Stimulated activated CD8-positive, alpha-beta memory T cell treated with anti-CD3 and anti-CD28 coated beads, Interleukin-7, amount 100 ng/mL, for 1 hour (primary cell): ENCODE measurements around the gene C4orf54.

Experiments used
- DNase-seq, 2 donors: peaks; one replicate each; pipeline ENCODE4 v3.0.0-alpha.2; 2020; ENCODE audit warnings: low read depth in 2 of 2

C4orf54 gene

DNA sequence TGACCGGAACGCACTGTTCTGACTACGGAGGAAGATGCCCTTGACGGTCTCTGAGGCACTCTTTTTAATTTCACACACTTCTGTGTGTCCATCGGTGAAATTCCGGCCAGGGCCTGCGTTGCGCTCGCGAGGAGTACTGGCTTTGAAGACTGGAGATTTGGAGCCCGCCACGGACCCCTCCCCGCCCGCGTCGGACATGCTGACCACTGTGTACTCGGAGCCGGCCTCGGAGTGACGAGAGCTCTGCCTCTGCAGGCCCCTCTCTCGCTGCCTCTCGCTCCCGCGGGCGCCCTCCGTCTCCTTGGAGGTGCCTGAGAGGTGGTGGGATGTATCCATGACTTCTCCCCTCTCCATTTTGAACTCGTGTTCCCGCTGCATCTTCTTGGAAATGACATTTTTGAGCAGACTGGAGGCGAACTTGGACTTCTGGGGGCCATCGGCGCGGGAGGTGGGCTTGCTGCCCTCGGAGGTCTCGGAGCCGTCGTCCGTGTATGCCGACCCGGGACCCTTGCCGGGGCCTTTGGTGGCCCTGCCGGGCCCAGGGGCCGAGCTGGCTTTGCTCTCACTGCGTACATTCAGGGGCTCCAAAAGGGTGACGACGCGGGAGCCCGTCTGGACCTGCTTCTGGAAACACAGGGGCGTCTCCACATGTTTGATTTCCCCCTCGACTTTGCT, 5.7 kb downstream of the C4orf54 start:
- no peak for DNase-seq

DNA sequence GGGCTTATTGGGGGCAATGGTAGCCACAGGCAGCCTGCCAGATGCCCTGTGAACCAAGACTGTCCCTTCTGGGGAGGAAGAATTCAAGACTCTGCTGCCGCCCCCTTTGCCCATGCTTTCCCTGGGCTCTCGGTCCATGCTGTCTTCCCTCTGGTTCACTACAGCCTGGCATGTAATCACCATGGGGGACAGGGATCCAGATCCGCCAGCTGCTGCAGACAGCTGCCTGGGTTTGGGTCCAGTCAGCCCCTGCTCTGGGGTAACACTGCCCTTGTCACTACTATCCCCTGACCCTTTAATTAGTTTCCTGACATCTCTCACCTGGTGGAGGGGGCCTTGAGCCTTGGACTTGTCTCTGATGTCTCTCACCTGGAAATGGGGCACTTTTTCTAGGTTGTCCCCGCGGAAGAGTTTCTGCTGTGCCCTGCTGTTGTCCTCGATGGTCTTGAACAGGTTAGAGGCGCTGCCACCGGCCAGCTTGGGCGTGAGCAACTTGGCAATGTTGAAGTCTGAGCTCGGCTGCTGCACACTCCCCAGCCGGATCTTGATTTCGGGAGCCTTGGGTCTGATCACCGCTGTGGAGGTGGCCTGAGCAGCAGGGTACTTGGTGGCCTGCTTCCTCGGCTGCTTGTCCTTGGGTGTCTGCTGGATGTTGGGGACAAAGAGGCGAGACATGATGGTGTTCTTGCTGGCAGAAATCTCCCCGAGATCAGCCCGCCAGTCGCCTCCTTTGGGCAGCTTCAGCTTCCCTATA, 6.4 kb downstream of the C4orf54 start:
- DNase-seq = no peak

- DNase-seq = no peak
Observed at GRCh38 chr4:99649778-99650177, 7.8 kb downstream of the C4orf54 start.

DNA sequence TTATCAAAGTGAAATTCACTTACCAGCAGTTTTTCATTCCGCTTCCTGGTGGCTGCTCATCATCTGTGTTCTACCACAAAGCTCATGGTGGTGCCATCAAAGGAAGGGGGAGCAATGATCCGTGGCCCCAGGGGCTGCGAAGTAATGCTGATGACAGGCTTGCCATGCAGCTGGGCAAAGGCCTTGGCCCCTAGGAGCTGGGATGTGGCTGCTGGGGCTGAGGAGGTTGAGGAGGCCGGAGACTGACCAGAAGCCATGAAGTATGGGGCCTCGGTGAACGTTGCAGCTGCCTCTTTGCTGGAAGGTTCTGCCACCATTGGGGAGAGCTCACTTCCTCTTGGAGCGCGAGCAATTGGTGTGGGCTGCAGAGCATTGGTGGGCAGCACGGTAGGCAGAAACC, 8.4 kb downstream of the C4orf54 start:
- no peak for DNase-seq

DNA sequence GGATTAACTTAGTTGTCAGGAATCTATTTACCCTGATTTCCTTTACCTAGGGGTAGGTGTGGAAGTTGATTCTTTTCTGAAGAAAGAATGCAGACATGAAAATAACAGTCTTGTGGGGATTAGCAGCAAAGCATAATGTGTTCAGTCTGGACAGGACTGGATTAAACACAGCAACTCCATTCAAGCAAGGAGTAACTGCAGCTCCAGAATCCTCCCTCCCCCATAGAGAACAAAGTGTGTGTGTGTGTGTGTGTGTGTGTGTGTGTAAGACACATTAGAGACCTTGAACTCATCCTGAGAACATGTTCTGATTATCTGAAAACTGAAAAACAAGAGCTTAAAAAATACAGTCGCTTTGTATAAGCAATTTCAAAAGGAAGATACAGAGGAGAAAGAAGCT, 9.3 kb downstream of the C4orf54 start:
- no peak for DNase-seq

GRCh38 chr4:99647071-99647470, 10.6 kb downstream of the C4orf54 start:
- no peak for DNase-seq

DNA sequence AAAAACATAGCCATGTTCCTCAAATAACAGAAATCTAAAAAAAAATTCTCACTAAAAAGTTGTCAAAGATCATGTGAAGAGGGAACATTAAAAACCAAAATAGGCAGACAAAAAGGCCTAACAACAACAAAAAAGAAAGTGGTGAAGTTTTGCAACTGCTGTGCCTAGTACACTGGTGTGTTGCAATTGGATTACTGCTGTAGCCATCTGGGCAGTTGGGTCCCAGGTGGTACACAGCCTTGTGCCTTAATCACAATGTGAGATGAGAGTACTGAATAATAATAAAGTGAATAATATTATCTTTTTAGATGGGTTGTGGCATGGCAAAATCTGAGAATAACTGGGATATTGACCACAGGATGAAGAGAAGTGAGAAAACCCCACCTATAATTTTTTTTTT, 12.0 kb downstream of the C4orf54 start:
- DNase-seq = no peak

DNA sequence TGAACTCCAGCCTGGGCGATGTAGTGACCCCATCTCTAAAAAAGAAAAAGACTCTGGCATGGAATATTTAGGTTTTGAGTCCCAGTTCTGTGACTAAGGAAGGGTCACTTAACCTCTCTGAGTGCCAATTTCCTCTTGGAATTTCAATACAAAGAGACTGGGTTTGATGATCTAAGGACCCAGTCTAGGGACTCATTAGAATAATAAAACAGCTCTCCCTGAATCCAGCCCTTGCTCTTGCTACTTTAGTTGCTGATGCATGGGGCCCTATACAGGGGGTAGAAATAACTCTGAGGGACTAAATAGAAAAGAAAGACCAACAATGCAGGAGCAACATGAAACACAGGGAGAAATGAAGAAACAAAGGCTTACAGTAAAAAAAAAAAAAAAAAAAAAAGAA, 12.6 kb downstream of the C4orf54 start:
- DNase-seq = no peak

GRCh38 chr4:99644453-99644852, 13.2 kb downstream of the C4orf54 start:
- DNase-seq = no peak

GRCh38 chr4:99642725-99643489, 14.7 kb downstream of the C4orf54 start:
- DNase-seq = no peak

GRCh38 chr4:99640676-99641075, 17.0 kb downstream of the C4orf54 start:
- no peak for DNase-seq

GRCh38 chr4:99637174-99637573, 20.5 kb downstream of the C4orf54 start:
- DNase-seq = no peak

GRCh38 chr4:99636422-99636821, 21.2 kb downstream of the C4orf54 start:
- DNase-seq = no peak

DNA sequence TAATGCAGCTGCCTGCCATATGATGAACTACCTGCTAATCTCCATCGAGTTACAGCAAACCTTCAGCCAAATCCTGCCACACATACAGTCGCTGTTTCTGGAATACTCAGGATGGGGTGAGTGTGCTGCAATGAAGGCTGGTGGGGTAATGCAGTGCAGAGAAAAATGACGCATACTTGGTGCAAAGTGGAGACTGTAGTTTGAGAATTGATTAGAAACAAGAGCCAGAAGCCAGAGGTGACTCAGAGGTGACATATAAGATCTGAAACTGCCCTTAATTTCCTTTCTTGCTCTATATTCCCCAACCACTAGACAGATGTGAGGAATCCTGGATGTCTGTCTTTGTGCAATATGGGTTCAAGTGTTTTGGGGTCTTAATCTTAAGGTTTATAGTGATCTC, 22.0 kb downstream of the C4orf54 start:
- DNase-seq = no peak

DNA sequence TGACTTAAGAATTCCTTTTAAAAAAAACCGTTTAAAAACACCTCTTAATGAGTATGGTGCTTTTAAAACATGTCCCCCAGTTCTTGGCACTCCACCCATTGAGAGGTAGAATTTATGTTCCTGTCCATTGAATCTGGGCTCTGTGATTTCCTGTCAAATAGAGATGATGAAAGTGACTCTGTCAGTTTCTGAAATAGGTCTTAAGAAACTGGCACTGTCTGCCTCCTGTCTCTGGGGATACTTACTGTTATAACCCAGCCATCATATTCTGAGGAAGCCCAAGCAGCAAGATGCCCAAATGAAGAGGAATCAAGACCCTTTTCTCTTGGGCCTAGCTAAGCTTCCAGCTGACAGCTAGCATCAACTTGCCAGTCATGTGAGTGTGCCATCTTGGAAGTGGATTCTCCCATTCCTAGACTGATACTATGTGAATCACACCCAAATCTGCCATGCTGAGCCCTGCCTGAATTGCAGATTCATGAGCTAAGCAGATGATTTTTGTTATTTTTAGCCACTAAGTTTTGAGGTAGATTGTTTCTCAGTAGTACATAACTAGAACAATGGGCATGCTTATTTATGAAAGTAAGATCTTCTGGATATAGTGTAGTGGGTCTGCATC, 22.8 kb downstream of the C4orf54 start:
- DNase-seq = no peak

DNA sequence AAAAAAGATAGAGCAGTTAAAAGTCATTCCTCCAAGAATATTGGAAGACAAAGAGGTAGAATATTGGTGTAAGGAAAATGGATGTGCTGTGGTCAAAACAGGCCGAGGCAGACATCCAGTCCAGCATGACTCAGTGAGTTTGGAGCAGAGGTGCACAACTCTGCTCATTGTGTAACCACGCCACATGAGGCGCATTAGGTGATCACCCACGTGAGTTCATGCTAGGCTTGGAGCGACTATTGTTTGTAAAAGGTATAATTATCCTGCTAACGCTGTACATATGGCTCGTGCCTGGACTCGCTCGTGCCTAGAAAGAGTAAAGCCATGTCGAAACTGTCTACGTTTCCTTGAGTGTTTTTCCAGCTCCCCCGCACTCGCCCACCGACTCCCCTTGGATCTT, 23.9 kb downstream of the C4orf54 start:
- DNase-seq = no peak

DNA sequence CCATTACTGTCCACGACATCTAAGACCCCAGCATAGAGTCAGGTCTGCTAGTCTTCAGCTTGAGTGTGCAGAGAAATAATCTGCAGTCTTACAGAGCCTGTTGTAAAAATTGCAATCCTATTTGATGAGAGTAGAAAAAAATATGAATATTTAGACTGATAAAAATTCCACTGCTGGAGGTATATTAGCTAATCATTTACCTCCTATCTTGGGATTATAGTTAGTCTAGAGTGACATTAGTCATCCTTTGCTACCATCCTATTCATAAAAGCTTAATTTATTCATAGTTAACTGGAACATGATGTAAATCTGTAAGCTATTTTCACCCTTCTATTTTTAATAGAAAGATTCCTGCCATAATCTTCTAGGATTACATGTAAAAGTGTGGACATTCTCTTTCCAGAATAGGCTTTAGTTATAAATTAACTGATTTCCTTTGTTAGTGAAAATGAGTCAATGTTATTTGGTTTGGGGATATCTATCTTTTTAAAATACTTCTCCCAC, 26.7 kb downstream of the C4orf54 start:
- no peak for DNase-seq

DNA sequence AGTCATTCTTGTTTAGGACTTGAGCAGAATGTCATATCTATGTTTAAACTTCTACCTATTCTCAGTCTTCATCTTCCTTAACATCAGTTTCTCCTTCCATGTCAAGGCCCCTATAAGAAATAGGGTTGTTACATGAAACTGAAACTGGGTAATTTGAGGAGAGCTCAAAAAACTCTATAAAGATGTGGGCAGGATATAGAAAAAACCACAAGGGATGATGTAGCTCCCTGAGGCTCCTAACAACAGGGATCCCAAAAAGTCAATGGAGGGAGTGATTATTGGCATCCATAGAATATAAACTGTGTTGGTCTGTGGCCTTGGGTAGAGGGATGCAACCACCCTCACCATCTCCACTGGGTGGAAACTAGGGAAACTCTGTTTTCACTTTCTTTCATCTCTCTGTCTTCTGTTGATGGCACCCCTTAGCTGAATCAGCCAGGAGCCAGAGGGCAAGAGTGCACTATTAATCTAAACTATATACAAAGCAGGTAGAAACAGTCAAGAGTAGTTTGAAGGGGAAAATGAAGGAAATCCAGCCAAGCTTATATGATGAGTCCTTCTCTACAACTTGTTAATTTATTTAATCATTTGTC, 27.6 kb downstream of the C4orf54 start:
- no peak for DNase-seq

DNA sequence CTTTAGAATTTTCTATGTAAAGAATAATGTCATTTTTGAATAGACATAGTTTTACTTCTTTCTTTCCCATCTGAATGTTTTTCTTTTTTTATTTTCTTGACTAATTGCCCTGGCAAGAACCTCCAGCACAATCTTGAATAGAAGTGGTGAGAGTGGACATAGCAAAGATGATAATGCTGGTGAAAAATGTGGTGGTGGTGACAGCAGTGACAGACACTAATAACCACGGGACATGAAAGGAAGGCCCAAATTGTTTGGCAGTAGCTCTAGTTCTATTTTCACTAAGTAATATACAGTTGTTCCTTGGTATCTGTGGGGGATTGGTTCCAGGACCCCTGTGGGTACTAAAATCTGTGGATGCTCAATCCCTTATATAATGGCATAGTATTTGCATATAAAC, 29.6 kb downstream of the C4orf54 start:
- no peak for DNase-seq

GRCh38 chr4:99625369-99625768, 32.3 kb downstream of the C4orf54 start:
- DNase-seq = no peak

- no peak for DNase-seq
Observed at GRCh38 chr4:99624141-99624719, 33.4 kb downstream of the C4orf54 start.
